Panc1 (cell line): ENCODE results near the gene ARMC2. TPM values are rescaled to one million over a fixed set of nuclear protein-coding genes. Genes with fewer than 3 reads are reported as not detected.

Experiments
- ATAC-seq: fragments of 200-7000 bp; cut with Tn5 transposase; 2 replicates; pipeline ENCODE4 v1.9.1; 2020; ENCODE audit warnings: mild to moderate bottlenecking, moderate library complexity
- BruUV-seq: library from RNA; stranded (reverse); fragments of 400-500 nt; replicated peaks from 2 replicates; lab custom pipeline; 2021; lab: Mats Ljungman, UMichigan
- CTCF ChIA-PET: fragments of 300-600 bp; sonication (Branson Sonifier 250); formaldehyde crosslinking; loops from one replicate; lab custom pipeline; 2022; ENCODE audit warnings: antibody characterized with exemption; lab: Charles Lee
- POLR2A ChIA-PET: fragments of 300-600 bp; sonication (Branson Sonifier 250); formaldehyde crosslinking; loops from one replicate; lab custom pipeline; 2022; ENCODE audit warnings: antibody characterized with exemption; lab: Charles Lee
- DNase-seq: peaks from one replicate; pipeline ENCODE4 v3.0.0-alpha.2; 2010; ENCODE audit warnings: low read depth, low spot score
- H3K27ac ChIP-seq: 2 replicates; pipeline ENCODE4 v1.5.1; 2011; ENCODE audit warnings: mild to moderate bottlenecking, low read length, inconsistent platforms
- H3K27me3 ChIP-seq: fragments of 200-500 bp; sonication (Bioruptor generic); 2 replicates; pipeline ENCODE4 v1.6.0; 2014; ENCODE audit warnings: low read length, inconsistent platforms; ENCODE audit not compliant: control insufficient read depth, insufficient read depth
- H3K36me3 ChIP-seq: fragments of 200-500 bp; sonication (Bioruptor generic); 2 replicates; pipeline ENCODE4 v1.5.1; 2014; ENCODE audit warnings: inconsistent platforms, mild to moderate bottlenecking, low read length, moderate library complexity; ENCODE audit not compliant: control insufficient read depth, insufficient read depth
- H3K4me1 ChIP-seq: 2 replicates; pipeline ENCODE4 v1.5.1; 2011; ENCODE audit warnings: inconsistent platforms, mild to moderate bottlenecking, low read length, moderate library complexity; ENCODE audit not compliant: control insufficient read depth, insufficient read depth
- H3K4me3 ChIP-seq, 2 experiments: 2 replicates each; pipeline ENCODE4 v1.5.1; 2011 to 2012; ENCODE audit warnings: low read depth in 2 of 2, low read length in 2 of 2, mild to moderate bottlenecking in 2 of 2, inconsistent platforms in 1 of 2, moderate library complexity in 1 of 2
- H3K9me3 ChIP-seq: fragments of 200-500 bp; sonication (Bioruptor generic); 2 replicates; pipeline ENCODE4 v1.5.1; 2014; ENCODE audit warnings: low read depth, mild to moderate bottlenecking, inconsistent platforms, low read length, moderate library complexity; ENCODE audit not compliant: control insufficient read depth, insufficient read depth
- CTCF ChIP-seq: fragments of 450-650 bp; IDR thresholded peaks from 2 replicates; pipeline ENCODE4 v1.5.1; 2017; ENCODE audit warnings: mild to moderate bottlenecking
- POLR2AphosphoS5 ChIP-seq: IDR thresholded peaks from 2 replicates; pipeline ENCODE4 v1.6.1; 2012; ENCODE audit warnings: mild to moderate bottlenecking, low read depth, low read length, moderate library complexity
- REST ChIP-seq, 2 experiments: IDR thresholded peaks; 2 replicates each; pipeline ENCODE4 v1.6.1; 2011 to 2012; ENCODE audit warnings: low read depth in 2 of 2, control low read depth in 1 of 2, low read length in 1 of 2, mild to moderate bottlenecking in 1 of 2, moderate library complexity in 1 of 2; ENCODE audit not compliant: insufficient read depth in 1 of 2
- SIN3A ChIP-seq: IDR thresholded peaks from 2 replicates; pipeline ENCODE4 v1.6.1; 2012; ENCODE audit warnings: low read depth, mild to moderate bottlenecking, low read length, moderate library complexity, borderline replicate concordance; ENCODE audit not compliant: insufficient read depth
- TCF7L2 ChIP-seq: IDR thresholded peaks from 2 replicates; pipeline ENCODE4 v1.6.1; 2011; ENCODE audit warnings: mild to moderate bottlenecking, low read depth, low read length, inconsistent platforms
- in situ Hi-C: cut with HindIII; loops from 2 replicates; pipeline ENCODE4 v1.10.0; 2016; ENCODE audit warnings: low sequenced_read_pairs, low pct_unique_long_range_greater_than_20kb
- intact Hi-C: fragments of 100-400 bp; cut with micrococcal nuclease; formaldehyde crosslinking; loops from one replicate; pipeline ENCODE4 v1.10.0; 2022; ENCODE audit not compliant: unreplicated experiment
- total RNA-seq: library from RNA; stranded (reverse); gene quantifications from one replicate; pipeline ENCODE4 v1.2.1, GENCODE V29; 2021; ENCODE audit not compliant: unreplicated experiment

The ARMC2 gene
- total RNA-seq, 1 experiment from 2014 or later, result 9.3 TPM

- no peaks in the 10 kb centered on the region for H3K36me3 ChIP-seq
- ChIA-PET POLR2A (no interaction called here), CTCF (no interaction called here)
- no peak for DNase-seq
- in situ Hi-C loops, result no loop called here
- H3K27me3 ChIP-seq, result no peaks in the 10 kb centered on the region
- BruUV-seq, result no TSS peak
- TF ChIP-seq SIN3A (no peak), CTCF (no peak), POLR2AphosphoS5 (no peak)
- H3K27ac ChIP-seq, result no peak overlapping the region
- no peaks in the 10 kb centered on the region for H3K4me1 ChIP-seq
- intact Hi-C loops, result no loop called here
- ATAC-seq, result no peak
- no peak overlapping the region for H3K4me3 ChIP-seq
- no peaks in the 10 kb centered on the region for H3K9me3 ChIP-seq
Measured at GRCh38 chr6:108958900-108959770, 110.9 kb downstream of the ARMC2 start.

- ChIA-PET CTCF (no interaction called here), POLR2A (no interaction called here)
- DNase-seq (no peak), ATAC-seq (no peak)
- no TSS peak for BruUV-seq
- intact Hi-C loops, result no loop called here
- H3K9me3 ChIP-seq, result no peaks in the 10 kb centered on the region
- no peaks in the 10 kb centered on the region for H3K36me3 ChIP-seq
- no peaks in the 10 kb centered on the region for H3K4me1 ChIP-seq
- H3K27ac ChIP-seq, result no peak overlapping the region
- no peak overlapping the region for H3K4me3 ChIP-seq
- no peaks in the 10 kb centered on the region for H3K27me3 ChIP-seq
- TF ChIP-seq POLR2AphosphoS5, result no peak
- TF ChIP-seq TCF7L2, result no peak
- TF ChIP-seq CTCF, result no peak
- no peak for TF ChIP-seq REST (IDR thresholded peaks at IDR 0.05; ENCODE audit: insufficient read depth in 1 of 2, low read depth in 2 of 2, low read length in 1 of 2)
- TF ChIP-seq SIN3A, result no peak
- in situ Hi-C loops, result no loop called here
Measured at GRCh38 chr6:108959972-108960582, 111.9 kb downstream of the ARMC2 start.
